HepG2 (cell line): ENCODE results near the gene AMIGO1. TPM values are rescaled to one million over a fixed set of nuclear protein-coding genes. Genes with fewer than 3 reads are reported as not detected.

Experiments
- ATF1 ChIP-seq: IDR thresholded peaks from 2 replicates; pipeline ENCODE4 v1.6.1; 2016; ENCODE audit warnings: mild to moderate bottlenecking, control low read depth
- EP300 ChIP-seq, 3 experiments: sonication (generic) in 1 of 3; formaldehyde crosslinking in 1 of 3; IDR thresholded peaks; 2 replicates each; pipeline versions ENCODE4 v1.5.1 to v1.6.1; 2011 to 2020; ENCODE audit warnings: low read depth in 2 of 3, low read length in 2 of 3, borderline replicate concordance in 1 of 3, improper control_type of control experiment in 1 of 3, mild to moderate bottlenecking in 1 of 3, missing genetic modification reagents in 1 of 3, moderate library complexity in 1 of 3
- HDAC1 ChIP-seq: sonication (generic); formaldehyde crosslinking; IDR thresholded peaks from 2 replicates; pipeline ENCODE4 v1.5.1; 2020; ENCODE audit warnings: mild to moderate bottlenecking, missing genetic modification reagents
- HNRNPH1 ChIP-seq: fragments of 200-400 bp; formaldehyde crosslinking; optimal IDR thresholded peaks from 2 replicates; pipeline ENCODE3; 2017; ENCODE audit warnings: mild to moderate bottlenecking, low read depth, low read length
- HOXA3 ChIP-seq: sonication (generic); formaldehyde crosslinking; IDR thresholded peaks from 2 replicates; pipeline ENCODE4 v1.5.0; 2020; ENCODE audit warnings: missing genetic modification reagents
- KLF15 ChIP-seq: sonication (generic); formaldehyde crosslinking; IDR thresholded peaks from 2 replicates; pipeline ENCODE4 v1.8.1; 2023; ENCODE audit warnings: borderline replicate concordance, mild to moderate bottlenecking, inconsistent platforms, missing genetic modification reagents, mixed read lengths
- LCORL ChIP-seq, 2 experiments: fragments of 450-650 bp in 1 of 2; sonication (generic) in 1 of 2; formaldehyde crosslinking in 1 of 2; IDR thresholded peaks; 2 replicates each; pipeline versions ENCODE4 v1.5.0 to v1.6.1; 2017 to 2020; ENCODE audit warnings: antibody characterized with exemption in 1 of 2, missing genetic modification reagents in 1 of 2
- NCOR1 ChIP-seq: fragments of 200-600 bp; sonication (generic); IDR thresholded peaks from 2 replicates; pipeline ENCODE4 v1.7.0; 2017; ENCODE audit warnings: antibody characterized with exemption, low read length, borderline replicate concordance
- PHB2 ChIP-seq: fragments of 450-650 bp; IDR thresholded peaks from 2 replicates; pipeline ENCODE4 v1.6.1; 2018; ENCODE audit not compliant: partially characterized antibody
- YEATS2 ChIP-seq: sonication (generic); formaldehyde crosslinking; IDR thresholded peaks from 2 replicates; pipeline ENCODE4 v1.4.0; 2020; ENCODE audit warnings: missing genetic modification reagents, borderline replicate concordance
- ZBED4 ChIP-seq: sonication (generic); formaldehyde crosslinking; IDR thresholded peaks from 2 replicates; pipeline ENCODE4 v1.4.0; 2020; ENCODE audit warnings: missing genetic modification reagents, borderline replicate concordance
- ZFYVE20 ChIP-seq: sonication (generic); formaldehyde crosslinking; IDR thresholded peaks from 2 replicates; pipeline ENCODE4 v1.8.0; 2023; ENCODE audit warnings: low read depth, mild to moderate bottlenecking, moderate library complexity, missing genetic modification reagents, borderline replicate concordance
- ZNF136 ChIP-seq: sonication (generic); formaldehyde crosslinking; IDR thresholded peaks from 2 replicates; pipeline ENCODE4 v1.8.1; 2022; ENCODE audit warnings: low read depth, mild to moderate bottlenecking, moderate library complexity, missing genetic modification reagents
- ZNF296 ChIP-seq: sonication (generic); formaldehyde crosslinking; conservative IDR thresholded peaks from 2 replicates; pipeline ENCODE4 v1.5.0; 2020; ENCODE audit warnings: mild to moderate bottlenecking, missing genetic modification reagents
- ZNF430 ChIP-seq: sonication (generic); formaldehyde crosslinking; IDR thresholded peaks from 2 replicates; pipeline ENCODE4 v1.9.0; 2021; ENCODE audit warnings: mild to moderate bottlenecking, missing genetic modification reagents
- ZNF441 ChIP-seq: sonication (generic); formaldehyde crosslinking; IDR thresholded peaks from 2 replicates; pipeline ENCODE4 v1.7.0; 2021; ENCODE audit warnings: missing genetic modification reagents, borderline replicate concordance
- ZNF841 ChIP-seq: sonication (generic); formaldehyde crosslinking; IDR thresholded peaks from 2 replicates; pipeline ENCODE4 v1.8.1; 2023; ENCODE audit warnings: missing genetic modification reagents, borderline replicate concordance
- polyA plus RNA-seq, 8 experiments: library from polyadenylated mRNA; depleted of rRNA in 3 of 8; stranded (reverse) in 7 of 8; unstranded in 1 of 8; fragments of >200 nt; fragmentation: Illumina TruSeq in 4 of 8; extraction: Trizol in 4 of 8; gene quantifications; 2 replicates each; pipeline versions ENCODE4 v1.2.1 to v1.2.3, GENCODE V29; 2011 to 2016; ENCODE audit warnings: low read depth in 4 of 8, missing spikeins in 1 of 8, mixed read lengths in 1 of 8; ENCODE audit not compliant: insufficient read depth in 1 of 8
- total RNA-seq, 5 experiments: library from RNA; depleted of rRNA; stranded (reverse); fragments of >200 nt; fragmentation: Illumina TruSeq; extraction: Trizol; gene quantifications; 2 replicates each; pipeline ENCODE4 v1.2.3, GENCODE V29; 2016; ENCODE audit warnings: low read depth in 1 of 5
- TF ChIP-seq, protein P1 (sequence below): sonication (generic); formaldehyde crosslinking; IDR thresholded peaks from 2 replicates; pipeline ENCODE4 v1.5.0; 2020; ENCODE audit warnings: missing genetic modification reagents

The AMIGO1 gene
- total and polyA plus RNA-seq, 2 of the 13 experiments (the other 11 are each of a cell fraction or from before 2014, with no cell fraction given), result 0.40 to 1.3 TPM

- TF ChIP-seq HDAC1 (CRISPR knock-in tag) (peak; percentile 2; the same call in 1 of the 2 replicates), ZNF441 (0 out of 2 replicates have a peak, but pooled peaks have one; percentile 37), LCORL (IDR thresholded peaks at IDR 0.05) (no peak), LCORL (CRISPR knock-in tag; IDR thresholded peaks at IDR 0.05) (peak; percentile 35; the same call in 1 of the 2 replicates), ZNF136 (CRISPR knock-in tag) (no peak), ZFYVE20 (CRISPR knock-in tag) (0 out of 2 replicates have a peak, but pooled peaks have one; percentile 50), ZBED4 (0 out of 2 replicates have a peak, but pooled peaks have one; percentile 25), PHB2 (no peak), EP300 (IDR thresholded peaks at IDR 0.05; ENCODE audit: low read depth in 2 of 2, low read length in 2 of 2) (0 out of 4 replicates have a peak, but pooled peaks of 1 of the 2 experiments have one; percentile 18), EP300 (CRISPR knock-in tag; IDR thresholded peaks at IDR 0.05; ENCODE audit: borderline replicate concordance) (no peak), YEATS2 (CRISPR knock-in tag) (no peak), ZNF841 (CRISPR knock-in tag) (0 out of 2 replicates have a peak, but pooled peaks have one; percentile 43), HNRNPH1 (no peak), HOXA3 (CRISPR knock-in tag) (peak; percentile 83), NCOR1 (no peak), ZNF296 (CRISPR knock-in tag) (no peak), KLF15 (CRISPR knock-in tag) (no peak; the same call in 1 of the 2 replicates), ATF1 (CRISPR knock-in tag) (no peak), ZNF430 (CRISPR knock-in tag) (peak; percentile 71; the same call in 1 of the 2 replicates)
- TF ChIP-seq, protein P1, sequence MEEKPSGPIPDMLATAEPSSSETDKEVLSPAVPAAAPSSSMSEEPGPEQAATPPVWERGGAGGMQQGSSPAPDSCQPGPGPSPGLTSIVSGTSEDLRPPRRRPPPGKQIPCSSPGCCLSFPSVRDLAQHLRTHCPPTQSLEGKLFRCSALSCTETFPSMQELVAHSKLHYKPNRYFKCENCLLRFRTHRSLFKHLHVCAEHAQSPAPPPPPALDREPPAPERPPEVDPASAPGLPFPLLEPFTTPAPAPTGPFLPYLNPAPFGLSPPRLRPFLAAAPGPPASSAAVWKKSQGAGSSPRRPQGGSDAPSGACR (CRISPR knock-in tag), result peak; percentile 95; the same call in 1 of the 2 replicates
Observed at GRCh38 chr1:109483672-109484518, 25.6 kb downstream of the AMIGO1 start, which contains the start of gene ATXN7L2 (continued).
